Uterus (tissue), 4 donors: Measurements from ENCODE around the gene SPOPL. TPM values are rescaled to one million over a fixed set of nuclear protein-coding genes. Genes with fewer than 3 reads are reported as not detected.

ENCODE experiments used
- DNase-seq, 2 donors: peaks; one replicate each; pipeline ENCODE4 v3.0.0-alpha.2; 2019 to 2020
- H3K27ac ChIP-seq, 2 donors: fragments of 200-600 bp; sonication (generic); 1 replicate in 1 of 2; 2 replicates in 1 of 2; pipeline ENCODE4 v1.5.1; 2016 to 2018
- H3K27me3 ChIP-seq, 2 donors: fragments of 200-600 bp; sonication (generic); one replicate each; pipeline ENCODE4 v1.5.1; 2018 to 2019; ENCODE audit warnings: control low read depth in 1 of 2
- H3K36me3 ChIP-seq, 2 donors: fragments of 200-600 bp; sonication (generic); one replicate each; pipeline ENCODE4 v1.5.1; 2019; ENCODE audit warnings: control low read depth in 1 of 2
- H3K4me1 ChIP-seq, 2 donors: fragments of 200-600 bp; sonication (generic); one replicate each; pipeline ENCODE4 v1.5.1; 2018 to 2019; ENCODE audit warnings: control low read depth in 1 of 2
- H3K4me3 ChIP-seq, 2 donors: fragments of 200-600 bp; sonication (generic); 1 replicate in 1 of 2; 2 replicates in 1 of 2; pipeline ENCODE4 v1.5.1; 2018 to 2019; ENCODE audit warnings: mild to moderate bottlenecking in 1 of 2
- H3K9me3 ChIP-seq, 2 donors: fragments of 200-600 bp; sonication (generic); one replicate each; pipeline ENCODE4 v1.5.1; 2019; ENCODE audit warnings: control low read depth in 1 of 2
- CTCF ChIP-seq, 4 experiments: fragments of 200-600 bp in 2 of 4; fragments of 450-650 bp in 2 of 4; sonication (generic) in 2 of 4; IDR thresholded peaks; one replicate each; pipeline ENCODE4 v1.5.1; 2016 to 2019; ENCODE audit warnings: antibody characterized with exemption in 4 of 4, mild to moderate bottlenecking in 2 of 4, moderate library complexity in 1 of 4
- POLR2A ChIP-seq, 2 donors: fragments of 450-650 bp; IDR thresholded peaks; one replicate each; pipeline ENCODE4 v1.6.1; 2016; ENCODE audit warnings: antibody characterized with exemption in 2 of 2, mild to moderate bottlenecking in 1 of 2, moderate library complexity in 1 of 2
- intact Hi-C: fragments of 100-400 bp; cut with DNase I; formaldehyde crosslinking; loops from one replicate; pipeline ENCODE4 v1.15.1; 2023; ENCODE audit warnings: low total_unique reads
- total RNA-seq, 4 donors: library from RNA; depleted of rRNA in 3 of 4; stranded (reverse); fragments of >200 nt in 3 of 4; gene quantifications; one replicate each; pipeline versions ENCODE4 v1.1.0 to v1.2.4, GENCODE V29; 2014 to 2023
- donor health status: DM: yes; HTN: yes; CAD: no.

The SPOPL gene
- total RNA-seq, result 10 to 100 TPM; 19.2 to 40.6 (median 26.8) TPM

GRCh38 chr2:138501425-138502254, at the start of gene SPOPL:
SPOPL (plus strand) TSS chr2:138501770; CDS start chr2:138550217, 48,447 bp downstream.
- no peaks in the 10 kb centered on the region for H3K27me3 ChIP-seq
- intact Hi-C loops, result no loop called here
- no peaks in the 10 kb centered on the region for H3K36me3 ChIP-seq
- H3K4me3 ChIP-seq, result peak within 1 kb of the TSS; percentile 81 to 97
- H3K9me3 ChIP-seq, result no peaks in the 10 kb centered on the region
- DNase-seq, result peak; percentile 88 to 93
- peak; percentile 66 to 67 for TF ChIP-seq POLR2A (IDR thresholded peaks at IDR 0.05)
- TF ChIP-seq CTCF (IDR thresholded peaks at IDR 0.05), result peak in 3 of 4 experiments; percentile 19 to 64 (median 27)
- H3K4me1 ChIP-seq, result no peaks in the 10 kb centered on the region
- peak within 1 kb of the TSS; percentile 88 to 96 for H3K27ac ChIP-seq

GRCh38 chr2:138452324-138452723, 49.2 kb upstream of the SPOPL start:
- H3K27me3 ChIP-seq, result no peaks in the 10 kb centered on the region
- DNase-seq, result no peak
- intact Hi-C loops, result no loop called here
- TF ChIP-seq POLR2A (IDR thresholded peaks at IDR 0.05), result no peak
- TF ChIP-seq CTCF (IDR thresholded peaks at IDR 0.05), result no peak
- H3K4me1 ChIP-seq, result no peaks in the 10 kb centered on the region
- no peaks in the 10 kb centered on the region for H3K9me3 ChIP-seq
- H3K27ac ChIP-seq, result no peak overlapping the region
- H3K4me3 ChIP-seq, result no peak overlapping the region
- H3K36me3 ChIP-seq, result no peaks in the 10 kb centered on the region

GRCh38 chr2:138453815-138454214, 47.8 kb upstream of the SPOPL start:
- Histone ChIP-seq H3K27me3 (no peaks in the 10 kb centered on the region), H3K27ac (no peak overlapping the region), H3K9me3 (no peaks in the 10 kb centered on the region), H3K4me1 (no peaks in the 10 kb centered on the region), H3K36me3 (no peaks in the 10 kb centered on the region), H3K4me3 (no peak overlapping the region)
- no peak for DNase-seq
- TF ChIP-seq POLR2A (IDR thresholded peaks at IDR 0.05) (no peak), CTCF (IDR thresholded peaks at IDR 0.05) (no peak)
- intact Hi-C loops, result no loop called here

GRCh38 chr2:138454761-138455160, 46.8 kb upstream of the SPOPL start:
- no peak for DNase-seq
- TF ChIP-seq CTCF (IDR thresholded peaks at IDR 0.05) (no peak), POLR2A (IDR thresholded peaks at IDR 0.05) (no peak)
- H3K36me3 ChIP-seq, result no peaks in the 10 kb centered on the region
- no peak overlapping the region for H3K4me3 ChIP-seq
- intact Hi-C loops, result no loop called here
- H3K4me1 ChIP-seq, result no peaks in the 10 kb centered on the region
- H3K27me3 ChIP-seq, result no peaks in the 10 kb centered on the region
- no peak overlapping the region for H3K27ac ChIP-seq
- no peaks in the 10 kb centered on the region for H3K9me3 ChIP-seq

- Histone ChIP-seq H3K9me3 (no peaks in the 10 kb centered on the region), H3K4me1 (no peaks in the 10 kb centered on the region), H3K27ac (no peak overlapping the region), H3K27me3 (no peaks in the 10 kb centered on the region), H3K36me3 (no peaks in the 10 kb centered on the region), H3K4me3 (no peak overlapping the region)
- no peak for DNase-seq
- intact Hi-C loops, result no loop called here
- TF ChIP-seq POLR2A (IDR thresholded peaks at IDR 0.05) (no peak), CTCF (IDR thresholded peaks at IDR 0.05) (no peak)
These were observed 46.3 kb upstream of the SPOPL start for GRCh38 chr2:138455275-138455674.
